Measurements from ENCODE around the gene CLDN5.

Gene CLDN5

GRCh38 chr22:19523240-19524169, 705 bp downstream of the CLDN5 start:
- no peak for DNase-seq (ENCODE audit: low read depth, low spot score)
- H3K27ac ChIP-seq: no peak overlapping the region

- no peak overlapping the region for H3K27ac ChIP-seq
- DNase-seq (ENCODE audit: low read depth, low spot score): no peak
Observed at GRCh38 chr22:19522881-19523239, 1.4 kb downstream of the CLDN5 start.

GRCh38 chr22:19522190-19522880, 1.9 kb downstream of the CLDN5 start:
- no peak for DNase-seq (ENCODE audit: low read depth, low spot score)
- no peak overlapping the region for H3K27ac ChIP-seq

- no peak for DNase-seq (ENCODE audit: low read depth, low spot score)
- no peak overlapping the region for H3K27ac ChIP-seq
Observed at GRCh38 chr22:19520566-19521305, 3.5 kb downstream of the CLDN5 start.

GRCh38 chr22:19520007-19520406, 4.2 kb downstream of the CLDN5 start:
- no peak for DNase-seq (ENCODE audit: low read depth, low spot score)
- no peak overlapping the region for H3K27ac ChIP-seq

- no peak overlapping the region for H3K27ac ChIP-seq
- no peak for DNase-seq (ENCODE audit: low read depth, low spot score)
Observed at GRCh38 chr22:19519041-19519926, 4.9 kb downstream of the CLDN5 start.

- H3K27ac ChIP-seq: no peak overlapping the region
- DNase-seq (ENCODE audit: low read depth, low spot score): no peak
Observed at GRCh38 chr22:19518635-19519034, 5.6 kb downstream of the CLDN5 start.

GRCh38 chr22:19517919-19518611, 6.1 kb downstream of the CLDN5 start:
- H3K27ac ChIP-seq: no peak overlapping the region
- no peak for DNase-seq (ENCODE audit: low read depth, low spot score)

- no peak for DNase-seq (ENCODE audit: low read depth, low spot score)
- no peak overlapping the region for H3K27ac ChIP-seq
Observed at GRCh38 chr22:19517171-19517500, 7.1 kb downstream of the CLDN5 start.

GRCh38 chr22:19516378-19517170, 7.6 kb downstream of the CLDN5 start:
- no peak for DNase-seq (ENCODE audit: low read depth, low spot score)

GRCh38 chr22:19515654-19516377, 8.4 kb downstream of the CLDN5 start:
- no peak overlapping the region for H3K27ac ChIP-seq
- no peak for DNase-seq (ENCODE audit: low read depth, low spot score)

More at GRCh38 chr22:19516378-19517170, 7.6 kb downstream of the CLDN5 start:
- H3K27ac ChIP-seq: no peak overlapping the region

- peak; percentile 18 for DNase-seq (ENCODE audit: low read depth, low spot score)
- no peak overlapping the region for H3K27ac ChIP-seq
Observed at GRCh38 chr22:19514831-19515565, 9.2 kb downstream of the CLDN5 start.

- no peak for DNase-seq (ENCODE audit: low read depth, low spot score)
- no peak overlapping the region for H3K27ac ChIP-seq
Observed at GRCh38 chr22:19513823-19514222, 10.4 kb downstream of the CLDN5 start.

- peak; percentile 92 for DNase-seq (ENCODE audit: low read depth, low spot score)
- H3K27ac ChIP-seq: peak overlapping the region; percentile 76
Observed at GRCh38 chr22:19510919-19511341, 13.3 kb downstream of the CLDN5 start.

- no peak for DNase-seq (ENCODE audit: low read depth, low spot score)
- no peak overlapping the region for H3K27ac ChIP-seq
Observed at GRCh38 chr22:19509923-19510322, 14.3 kb downstream of the CLDN5 start.

- no peak for DNase-seq (ENCODE audit: low read depth, low spot score)
Observed at GRCh38 chr22:19509191-19509590, 15.0 kb downstream of the CLDN5 start.

GRCh38 chr22:19508024-19508776, 16.0 kb downstream of the CLDN5 start:
- no peak overlapping the region for H3K27ac ChIP-seq
- DNase-seq (ENCODE audit: low read depth, low spot score): no peak

More at GRCh38 chr22:19509191-19509590, 15.0 kb downstream of the CLDN5 start:
- no peak overlapping the region for H3K27ac ChIP-seq

Measured in epithelial cell of prostate (primary cell).